Cardiac muscle cell (in vitro differentiated cells and primary cell): ENCODE measurements around the gene KLHL30. TPM values are rescaled to one million over a fixed set of nuclear protein-coding genes. Genes with fewer than 3 reads are reported as not detected.

Experiments used
- DNase-seq, 2 donors: peaks; one replicate each; pipeline versions ENCODE4 v3.0.0 to v3.0.0-alpha.2; 2010 to 2017; ENCODE audit warnings: low read depth in 1 of 2, low spot score in 1 of 2
- H3K27ac ChIP-seq: fragments of 200-600 bp; sonication (generic); 2 replicates; pipeline ENCODE4 v1.5.1; 2016
- H3K27me3 ChIP-seq: fragments of 200-600 bp; sonication (generic); 2 replicates; pipeline ENCODE4 v1.6.0; 2016; ENCODE audit warnings: control low read depth
- H3K36me3 ChIP-seq: fragments of 200-600 bp; sonication (generic); 2 replicates; pipeline ENCODE4 v1.5.1; 2016; ENCODE audit warnings: control low read depth
- H3K4me1 ChIP-seq: fragments of 200-600 bp; sonication (generic); 2 replicates; pipeline ENCODE4 v1.8.1; 2017; ENCODE audit warnings: low read depth, mild to moderate bottlenecking, mixed run types
- H3K4me3 ChIP-seq: fragments of 200-600 bp; sonication (generic); 2 replicates; pipeline ENCODE4 v1.5.1; 2016; ENCODE audit warnings: mild to moderate bottlenecking
- H3K9me3 ChIP-seq: fragments of 200-600 bp; sonication (generic); 2 replicates; pipeline ENCODE4 v1.5.1; 2017; ENCODE audit warnings: low read depth, mild to moderate bottlenecking, control low read depth
- polyA plus RNA-seq: library from polyadenylated mRNA; unstranded; fragments of >200 nt; fragmentation: Nextera tagmentation; extraction: Ambion mirVana; gene quantifications from 2 replicates; pipeline ENCODE4 v1.2.1, GENCODE V29; 2016
- total RNA-seq: library from RNA; depleted of rRNA; stranded (reverse); fragments of >200 nt; gene quantifications from 2 replicates; pipeline ENCODE4 v1.2.3, GENCODE V29; 2016
- TF ChIP-seq, protein P1 (sequence below): IDR thresholded peaks from 2 replicates; pipeline ENCODE4 v1.5.1; 2012; ENCODE audit warnings: low read depth, mild to moderate bottlenecking, low read length

Gene KLHL30
- total and polyA plus RNA-seq, 2 experiments from 2014 or later, result 6.7 to 31.7 TPM

DNA sequence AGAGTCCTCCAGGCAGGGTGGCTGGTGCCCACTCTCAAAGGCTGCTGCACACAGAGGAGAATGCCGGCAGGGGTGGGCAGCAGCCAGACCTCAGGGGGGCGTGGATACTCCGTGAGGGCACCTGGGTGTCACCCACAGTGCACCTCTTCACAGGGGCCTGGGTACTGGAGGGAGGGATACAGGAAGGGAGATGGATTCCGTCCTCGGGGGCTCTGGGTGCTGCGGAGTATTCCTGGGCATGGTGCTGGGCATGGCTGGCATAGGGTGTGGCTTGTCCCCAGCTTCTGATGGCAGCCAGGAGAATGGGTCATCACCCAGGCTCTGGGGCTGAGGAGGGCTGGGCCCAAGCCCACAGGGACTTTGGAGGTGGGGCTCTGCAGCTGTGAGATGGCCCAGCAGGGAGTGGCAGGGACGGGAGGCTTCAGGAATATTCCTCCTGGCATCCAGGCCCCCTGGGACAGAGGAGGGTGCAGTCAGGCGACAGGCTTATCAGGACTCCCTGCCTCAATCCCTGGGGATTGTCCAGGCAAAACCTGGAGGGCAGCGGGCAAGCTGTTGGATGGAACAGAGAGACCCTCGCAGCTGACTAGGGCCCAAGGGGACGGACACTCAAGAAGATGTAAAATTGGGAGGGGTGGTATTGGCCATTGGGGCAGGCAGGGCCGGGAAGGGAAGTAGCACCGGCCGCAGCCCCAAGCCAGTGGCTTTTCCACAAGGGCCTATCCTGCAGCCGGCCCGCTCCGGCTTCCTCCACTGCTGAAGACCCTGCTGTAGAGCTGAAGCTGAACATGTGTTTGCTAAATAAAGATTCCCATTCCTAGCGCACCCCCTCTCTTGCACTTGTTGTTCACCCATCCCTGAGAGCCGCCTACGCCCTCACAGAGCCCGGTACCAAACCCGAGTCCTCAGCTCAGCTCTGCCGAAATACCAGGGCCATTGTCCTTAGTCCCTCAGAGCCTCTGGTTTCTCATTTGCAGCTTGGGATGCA is 5.7 kb upstream of the KLHL30 start:
- Histone ChIP-seq H3K27me3 (no peaks in the 10 kb centered on the region), H3K27ac (no peak overlapping the region), H3K4me3 (no peak overlapping the region), H3K9me3 (no peaks in the 10 kb centered on the region), H3K36me3 (no peaks in the 10 kb centered on the region), H3K4me1 (peaks cover 15% of the 10 kb centered on the region)
- no peak for DNase-seq
- TF ChIP-seq, protein P1, sequence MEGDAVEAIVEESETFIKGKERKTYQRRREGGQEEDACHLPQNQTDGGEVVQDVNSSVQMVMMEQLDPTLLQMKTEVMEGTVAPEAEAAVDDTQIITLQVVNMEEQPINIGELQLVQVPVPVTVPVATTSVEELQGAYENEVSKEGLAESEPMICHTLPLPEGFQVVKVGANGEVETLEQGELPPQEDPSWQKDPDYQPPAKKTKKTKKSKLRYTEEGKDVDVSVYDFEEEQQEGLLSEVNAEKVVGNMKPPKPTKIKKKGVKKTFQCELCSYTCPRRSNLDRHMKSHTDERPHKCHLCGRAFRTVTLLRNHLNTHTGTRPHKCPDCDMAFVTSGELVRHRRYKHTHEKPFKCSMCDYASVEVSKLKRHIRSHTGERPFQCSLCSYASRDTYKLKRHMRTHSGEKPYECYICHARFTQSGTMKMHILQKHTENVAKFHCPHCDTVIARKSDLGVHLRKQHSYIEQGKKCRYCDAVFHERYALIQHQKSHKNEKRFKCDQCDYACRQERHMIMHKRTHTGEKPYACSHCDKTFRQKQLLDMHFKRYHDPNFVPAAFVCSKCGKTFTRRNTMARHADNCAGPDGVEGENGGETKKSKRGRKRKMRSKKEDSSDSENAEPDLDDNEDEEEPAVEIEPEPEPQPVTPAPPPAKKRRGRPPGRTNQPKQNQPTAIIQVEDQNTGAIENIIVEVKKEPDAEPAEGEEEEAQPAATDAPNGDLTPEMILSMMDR, result no peak

DNA sequence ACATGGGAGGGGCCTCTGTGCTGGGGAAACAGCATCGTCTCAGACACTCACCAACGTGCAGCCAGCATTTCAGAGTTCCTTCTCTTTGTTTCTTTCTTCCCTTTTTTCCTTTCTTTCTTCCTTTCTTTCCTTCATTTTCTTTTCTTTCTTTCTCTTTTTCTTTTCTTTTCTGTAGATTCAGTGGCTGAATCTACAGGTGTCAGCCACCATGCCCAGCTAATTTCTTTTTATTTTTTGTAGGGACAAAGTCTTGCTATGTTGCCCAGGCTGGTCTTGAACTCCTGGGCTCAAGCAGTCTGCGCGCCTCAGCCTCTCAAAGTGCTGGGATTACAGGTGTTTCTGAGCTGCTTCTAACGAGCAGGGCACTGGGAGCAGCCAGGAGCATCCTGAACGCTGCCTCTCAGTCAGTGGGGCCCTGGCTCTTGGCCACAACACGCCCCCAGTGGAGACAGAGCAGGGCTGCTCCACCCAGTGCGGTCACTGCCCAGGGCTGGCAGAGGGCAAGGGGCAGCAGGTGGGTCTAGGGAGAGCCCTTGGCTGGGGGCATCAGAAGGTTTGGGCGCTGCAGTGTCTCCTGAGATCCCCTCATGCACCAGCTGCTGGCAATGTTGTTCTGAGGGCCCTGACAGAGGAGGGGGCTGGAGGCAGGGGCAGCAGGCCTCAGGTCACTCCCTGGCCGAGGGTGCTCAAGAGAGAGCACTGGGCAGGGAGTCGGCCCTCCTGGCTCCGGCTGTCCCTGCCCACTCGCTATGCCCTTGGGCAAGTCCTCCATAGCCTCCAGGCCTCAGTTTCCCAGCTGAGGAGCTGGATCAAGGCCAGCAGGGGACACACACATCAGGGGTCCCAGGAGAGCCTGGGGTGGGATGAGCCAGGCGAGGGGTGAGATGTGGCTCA is 4.7 kb upstream of the KLHL30 start:
- H3K4me1 ChIP-seq, result peaks cover 24% of the 10 kb centered on the region
- DNase-seq, result peak in 1 of 2 donors; percentile 32

DNA sequence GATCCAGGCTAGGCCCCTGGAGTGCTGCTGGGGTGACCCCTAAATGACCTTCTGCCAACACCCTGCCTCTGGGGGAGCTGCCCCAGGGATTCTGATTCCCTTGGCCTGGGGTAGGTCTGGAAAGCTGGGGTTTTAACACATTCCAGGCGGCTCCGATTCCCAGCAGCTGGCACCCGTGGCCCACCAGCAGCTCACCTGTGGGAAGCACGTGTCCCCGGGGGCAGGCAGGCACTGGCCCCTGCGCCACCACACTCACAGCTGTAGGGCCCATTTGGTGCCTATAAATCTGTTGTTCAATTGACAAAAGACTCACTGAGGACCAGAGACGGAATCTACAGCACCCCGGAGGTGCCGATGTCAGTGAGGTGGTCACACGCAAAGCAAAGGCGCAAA is 4.1 kb upstream of the KLHL30 start:
- Histone ChIP-seq H3K36me3 (no peaks in the 10 kb centered on the region), H3K9me3 (no peaks in the 10 kb centered on the region), H3K27ac (no peak overlapping the region), H3K27me3 (no peaks in the 10 kb centered on the region), H3K4me1 (peaks cover 30% of the 10 kb centered on the region), H3K4me3 (no peak overlapping the region)
- TF ChIP-seq, protein P1, result no peak
- DNase-seq, result no peak

More for the DNA sequence above, 4.7 kb upstream of the KLHL30 start:
- Histone ChIP-seq H3K36me3 (no peaks in the 10 kb centered on the region), H3K27ac (no peak overlapping the region), H3K9me3 (no peaks in the 10 kb centered on the region), H3K4me3 (no peak overlapping the region), H3K27me3 (no peaks in the 10 kb centered on the region)
- TF ChIP-seq, protein P1, result no peak

DNA sequence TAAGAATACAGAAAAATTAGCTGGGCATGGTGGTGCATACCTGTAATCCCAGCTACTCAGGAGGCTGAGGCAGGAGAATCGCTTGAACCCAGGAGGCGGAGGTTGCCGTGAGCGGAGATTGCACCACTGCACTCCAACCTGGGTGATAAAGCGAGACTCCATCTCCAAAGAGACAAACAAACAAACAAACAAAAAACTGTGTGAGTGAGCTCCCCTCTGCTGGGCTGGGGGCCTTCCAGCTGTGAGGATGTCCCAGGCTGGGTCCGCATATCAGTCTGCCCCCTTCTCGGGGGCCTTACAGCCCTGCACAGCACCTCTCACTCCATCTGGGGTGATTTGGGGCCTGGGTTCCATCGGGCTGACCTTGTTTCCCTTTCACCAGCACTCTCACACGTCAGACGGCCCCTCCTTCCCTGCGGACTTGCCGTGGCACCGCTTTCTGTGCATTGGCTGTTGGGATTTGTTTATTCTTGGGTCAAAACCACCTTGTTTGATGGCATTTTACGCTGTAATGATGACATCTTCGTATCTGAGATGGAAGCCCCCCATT is 2.8 kb upstream of the KLHL30 start:
- Histone ChIP-seq H3K27ac (peak overlapping the region; percentile 51), H3K27me3 (no peaks in the 10 kb centered on the region), H3K9me3 (no peaks in the 10 kb centered on the region), H3K36me3 (no peaks in the 10 kb centered on the region), H3K4me1 (peaks cover 34% of the 10 kb centered on the region), H3K4me3 (no peak overlapping the region)
- TF ChIP-seq, protein P1, result no peak
- DNase-seq, result no peak

DNA sequence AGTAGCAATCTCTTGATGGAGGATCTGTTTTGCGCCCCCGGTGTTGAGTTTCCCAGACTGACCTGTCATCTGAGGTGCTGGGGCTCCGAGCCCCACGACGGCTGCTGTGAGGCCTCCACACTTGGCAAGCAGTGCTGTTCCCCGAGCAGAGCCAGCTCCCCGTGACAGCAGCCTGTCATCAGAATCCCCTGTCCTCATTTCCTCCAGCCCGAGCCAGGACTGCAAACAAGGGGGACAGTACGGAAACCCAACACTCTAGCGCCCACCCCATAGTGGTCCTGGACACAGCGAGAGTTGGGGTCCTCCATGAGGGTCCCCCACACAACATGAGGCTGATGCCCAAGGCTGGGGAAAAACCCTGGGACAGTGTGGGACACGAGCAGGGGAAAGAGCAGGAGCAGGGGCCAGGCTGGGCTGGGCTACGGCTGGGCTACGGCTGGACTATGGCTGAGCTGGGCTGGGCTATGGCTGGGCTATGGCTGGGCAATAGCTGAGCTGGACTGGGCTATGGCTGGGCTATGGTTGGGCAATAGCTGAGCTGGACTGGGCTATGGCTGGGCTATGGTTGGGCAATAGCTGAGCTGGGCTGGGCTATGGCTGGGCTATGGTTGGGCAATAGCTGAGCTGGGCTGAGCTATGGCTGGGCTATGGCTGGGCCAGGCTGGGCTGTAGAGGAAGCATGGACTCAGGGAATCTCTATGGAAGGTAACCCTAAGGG is 1.5 kb upstream of the KLHL30 start:
- TF ChIP-seq, protein P1, result no peak
- no peaks in the 10 kb centered on the region for H3K9me3 ChIP-seq
- H3K27ac ChIP-seq, result peak overlapping the region; percentile 51
- no peaks in the 10 kb centered on the region for H3K27me3 ChIP-seq
- H3K4me3 ChIP-seq, result no peak overlapping the region
- no peaks in the 10 kb centered on the region for H3K36me3 ChIP-seq
- DNase-seq, result peak in 1 of 2 donors; percentile 92
- H3K4me1 ChIP-seq, result peaks cover 34% of the 10 kb centered on the region
